GM23248 (cell line): ENCODE results near the gene DHFR2. TPM values are rescaled to one million over a fixed set of nuclear protein-coding genes. Genes with fewer than 3 reads are reported as not detected.

Experiments used
- DNase-seq: peaks from one replicate; pipeline ENCODE4 v3.0.0-alpha.2; 2015
- H2AFZ ChIP-seq: fragments of 200-600 bp; sonication (generic); 2 replicates; pipeline ENCODE4 v1.6.1; 2016; ENCODE audit warnings: antibody characterized with exemption
- H3F3A ChIP-seq: fragments of 200-600 bp; sonication (generic); 2 replicates; pipeline ENCODE4 v1.6.1; 2016; ENCODE audit warnings: mild to moderate bottlenecking, antibody characterized with exemption, mixed run types; ENCODE audit not compliant: insufficient read depth
- H3K27ac ChIP-seq: fragments of 200-600 bp; sonication (generic); 2 replicates; pipeline ENCODE4 v1.5.1; 2016; ENCODE audit warnings: mild to moderate bottlenecking
- H3K27me3 ChIP-seq: fragments of 200-600 bp; sonication (generic); replicated peaks from 2 replicates; pipeline ENCODE4 v1.6.1; 2016; ENCODE audit warnings: mild to moderate bottlenecking; ENCODE audit not compliant: insufficient read depth
- H3K36me3 ChIP-seq: fragments of 200-600 bp; sonication (generic); 2 replicates; pipeline ENCODE4 v1.6.1; 2016; ENCODE audit warnings: low read depth, mild to moderate bottlenecking
- H3K4me1 ChIP-seq: fragments of 200-600 bp; sonication (generic); 2 replicates; pipeline ENCODE4 v1.6.1; 2016; ENCODE audit warnings: mild to moderate bottlenecking; ENCODE audit not compliant: insufficient read depth
- H3K4me2 ChIP-seq: fragments of 200-600 bp; sonication (generic); one replicate; pipeline ENCODE4 v1.6.1; 2016; ENCODE audit warnings: mild to moderate bottlenecking; ENCODE audit not compliant: unreplicated experiment
- H3K4me3 ChIP-seq: fragments of 200-600 bp; sonication (generic); 2 replicates; pipeline ENCODE4 v1.5.1; 2016; ENCODE audit warnings: mild to moderate bottlenecking
- H3K79me2 ChIP-seq: fragments of 200-600 bp; sonication (generic); 2 replicates; pipeline ENCODE4 v1.6.1; 2016; ENCODE audit warnings: mild to moderate bottlenecking; ENCODE audit not compliant: insufficient read depth
- H3K9ac ChIP-seq: fragments of 200-600 bp; sonication (generic); 2 replicates; pipeline ENCODE4 v1.6.1; 2016; ENCODE audit warnings: mild to moderate bottlenecking
- H3K9me2 ChIP-seq: fragments of 200-600 bp; sonication (generic); 2 replicates; pipeline ENCODE4 v1.6.1; 2016; ENCODE audit warnings: mixed run types, mild to moderate bottlenecking, moderate library complexity; ENCODE audit not compliant: insufficient read depth
- H3K9me3 ChIP-seq: fragments of 200-600 bp; sonication (generic); one replicate; pipeline ENCODE4 v1.6.1; 2017; ENCODE audit warnings: low read depth
- H4K20me1 ChIP-seq: fragments of 200-600 bp; sonication (generic); 2 replicates; pipeline ENCODE4 v1.6.0; 2016; ENCODE audit not compliant: insufficient read depth
- EZH2 ChIP-seq: fragments of 200-600 bp; sonication (generic); IDR thresholded peaks from 2 replicates; pipeline ENCODE4 v1.6.1; 2018; ENCODE audit warnings: antibody characterized with exemption, mild to moderate bottlenecking; ENCODE audit not compliant: insufficient read depth, poor library complexity, severe bottlenecking
- EZH2phosphoT487 ChIP-seq: fragments of 200-600 bp; sonication (generic); IDR thresholded peaks from 2 replicates; pipeline ENCODE4 v1.6.1; 2018; ENCODE audit warnings: antibody characterized with exemption, moderate library complexity, mild to moderate bottlenecking, low read depth; ENCODE audit not compliant: insufficient read depth
- WGBS, 2 experiments: methylation state at CpG; one replicate each; pipeline ENCODE4 v1.1.6; 2015 to 2017; ENCODE audit warnings: low lambda C conversion rate in 2 of 2, low coverage in 1 of 2; ENCODE audit errors: missing lambda C conversion rate in 2 of 2; 5-methylcytosine and 5-hydroxymethylcytosine counted together
- in situ Hi-C: fragments of 300-500 bp; cut with MboI; formaldehyde crosslinking; loops from 2 replicates; pipeline ENCODE4 v1.15.0; 2020
- polyA plus RNA-seq: library from polyadenylated mRNA; unstranded; fragments of >200 nt; fragmentation: Nextera tagmentation; extraction: Ambion mirVana; gene quantifications from 2 replicates; pipeline ENCODE4 v1.2.1, GENCODE V29; 2016
- total RNA-seq: library from RNA; depleted of rRNA; stranded (reverse); fragments of >200 nt; shearing (Covaris generic); gene quantifications from 2 replicates; pipeline ENCODE4 v1.2.3, GENCODE V29; 2014; rRNA removed

DHFR2 gene
- total and polyA plus RNA-seq, 2 experiments from 2014 or later, result 3.9 to 4.1 TPM

DNA sequence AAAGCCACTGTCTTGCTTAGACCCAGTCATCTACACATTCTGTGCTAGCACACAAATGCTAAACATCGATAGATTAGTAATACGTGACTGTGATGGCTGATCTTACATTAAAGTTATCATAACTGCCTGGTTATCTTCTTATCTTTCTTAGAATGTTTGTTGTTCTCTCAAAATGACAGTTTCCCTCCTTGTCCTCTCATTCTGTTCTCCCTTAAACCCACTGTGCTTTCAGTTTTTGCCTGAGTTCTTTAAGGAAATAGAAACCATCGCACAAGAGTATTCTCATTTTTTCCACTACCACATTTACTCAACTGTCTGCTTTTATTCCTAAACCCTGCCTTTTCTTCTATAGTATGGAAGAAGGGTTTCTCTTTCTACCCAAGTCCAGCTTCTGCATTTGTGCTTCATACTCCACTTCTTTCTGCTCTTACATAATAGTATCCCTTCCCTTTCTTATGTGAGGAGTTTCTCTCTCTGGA, 51.4 kb downstream of the DHFR2 start:
- Histone ChIP-seq H3K4me1 (no peaks in the 10 kb centered on the region), H3K9me3 (no peaks in the 10 kb centered on the region), H3K9ac (no peak overlapping the region), H3K9me2 (no peaks in the 10 kb centered on the region), H3K27me3 (no peaks in the 10 kb centered on the region), H2AFZ (no peak overlapping the region), H3K4me3 (no peak overlapping the region), H3K36me3 (no peaks in the 10 kb centered on the region), H3K4me2 (no peak overlapping the region), H4K20me1 (no peaks in the 10 kb centered on the region), H3F3A (no peaks in the 10 kb centered on the region), H3K27ac (no peak overlapping the region), H3K79me2 (no peaks in the 10 kb centered on the region)
- TF ChIP-seq EZH2 (no peak), EZH2phosphoT487 (no peak)
- in situ Hi-C loops, result no loop called here
- no peak for DNase-seq
- 97 to 99% methylated on average over 3 of the region's 3 CpGs for WGBS, 2 experiments

DNA sequence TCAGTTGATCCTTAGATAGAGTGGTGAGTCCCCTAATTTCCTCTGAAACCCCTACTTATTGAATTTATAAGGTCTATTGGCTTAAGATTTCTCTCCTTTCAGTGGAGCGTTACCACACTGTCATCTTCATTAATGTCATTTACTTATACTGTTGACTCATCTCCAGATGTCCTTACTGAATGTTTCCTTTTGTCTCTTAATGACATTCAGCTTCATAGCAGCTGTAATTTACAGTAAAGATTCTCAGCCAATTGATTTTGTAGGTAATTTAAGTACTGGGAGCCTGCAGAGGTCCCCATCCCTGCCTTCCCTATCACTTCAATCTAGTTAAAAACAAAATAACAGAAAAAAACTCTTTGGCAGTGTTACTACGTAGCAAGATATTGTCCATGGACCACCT, 53.1 kb downstream of the DHFR2 start:
- no peaks in the 10 kb centered on the region for H3K79me2 ChIP-seq
- TF ChIP-seq EZH2 (no peak), EZH2phosphoT487 (no peak)
- no peak overlapping the region for H3K9ac ChIP-seq
- H3K9me3 ChIP-seq, result no peaks in the 10 kb centered on the region
- WGBS, 2 experiments, result 99 to 100% methylated on average over 2 of the region's 2 CpGs
- H3K9me2 ChIP-seq, result no peaks in the 10 kb centered on the region
- H2AFZ ChIP-seq, result no peak overlapping the region
- no peak overlapping the region for H3K27ac ChIP-seq
- no peaks in the 10 kb centered on the region for H3K4me1 ChIP-seq
- H3K4me3 ChIP-seq, result no peak overlapping the region
- no peaks in the 10 kb centered on the region for H4K20me1 ChIP-seq
- no peaks in the 10 kb centered on the region for H3K27me3 ChIP-seq
- no peaks in the 10 kb centered on the region for H3F3A ChIP-seq
- H3K4me2 ChIP-seq, result no peak overlapping the region
- in situ Hi-C loops, result no loop called here
- no peak for DNase-seq
- no peaks in the 10 kb centered on the region for H3K36me3 ChIP-seq

DNA sequence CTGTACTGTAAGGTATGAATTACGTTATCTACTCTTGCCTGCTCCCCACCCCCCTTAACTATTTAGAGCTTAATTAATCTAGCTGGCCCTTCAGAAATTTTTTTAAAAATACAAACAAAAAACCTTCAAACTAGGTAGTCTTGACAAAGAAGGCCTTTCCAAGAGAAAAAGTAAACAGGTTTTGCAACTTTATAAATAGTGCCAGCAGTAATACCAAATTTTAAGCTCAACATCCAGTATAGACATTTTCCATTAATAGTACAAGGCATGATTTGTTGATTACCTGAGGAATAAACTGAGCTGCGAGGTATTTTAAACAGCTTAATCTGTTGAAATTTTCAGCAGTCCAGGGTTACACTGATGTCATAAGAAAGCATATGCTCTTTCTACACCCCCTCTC, 54.5 kb downstream of the DHFR2 start:
- 96 to 100% methylated on average over 2 of the region's 2 CpGs for WGBS, 2 experiments
- no peaks in the 10 kb centered on the region for H4K20me1 ChIP-seq
- no peaks in the 10 kb centered on the region for H3K27me3 ChIP-seq
- no peak overlapping the region for H3K4me2 ChIP-seq
- no peaks in the 10 kb centered on the region for H3F3A ChIP-seq
- no peaks in the 10 kb centered on the region for H3K9me3 ChIP-seq
- TF ChIP-seq EZH2phosphoT487 (no peak), EZH2 (no peak)
- in situ Hi-C loops, result no loop called here
- no peaks in the 10 kb centered on the region for H3K9me2 ChIP-seq
- no peaks in the 10 kb centered on the region for H3K79me2 ChIP-seq
- no peak for DNase-seq
- H3K4me1 ChIP-seq, result peaks cover 4% of the 10 kb centered on the region; the same call in 1 of the 2 replicates
- no peak overlapping the region for H2AFZ ChIP-seq
- no peak overlapping the region for H3K9ac ChIP-seq
- no peaks in the 10 kb centered on the region for H3K36me3 ChIP-seq
- no peak overlapping the region for H3K27ac ChIP-seq
- no peak overlapping the region for H3K4me3 ChIP-seq

Other genes starting within 250 kb of the DHFR2 start
- gene PROS1, start 89.0 kb downstream of the DHFR2 start, total RNA-seq, result 25.6 and 26.4 TPM in 2 replicates
- 17.1 and 19.6 TPM in 2 replicates for gene PROS1, start 89.0 kb downstream of the DHFR2 start, polyA plus RNA-seq
- 6.1 and 15.0 TPM in 2 replicates for gene ARL13B, start 82.8 kb downstream of the DHFR2 start, total RNA-seq
- gene ARL13B, start 82.8 kb downstream of the DHFR2 start, polyA plus RNA-seq, result 16.9 and 18.2 TPM in 2 replicates
- gene STX19, start 34.3 kb downstream of the DHFR2 start, total RNA-seq, result not detected in 2 replicates
- not detected in 2 replicates for gene STX19, start 34.3 kb downstream of the DHFR2 start, polyA plus RNA-seq
- gene NSUN3, start 145 bp upstream of the DHFR2 start, total RNA-seq, result 6.2 and 22.4 TPM in 2 replicates
- gene NSUN3, start 145 bp upstream of the DHFR2 start, polyA plus RNA-seq, result 4.8 and 6.4 TPM in 2 replicates